HEK293 (cell line): ENCODE results near the gene TMEM205.

Experiments used
- CTCF ChIA-PET: fragments of 350-600 bp; formaldehyde crosslinking; extraction: SDS; loops from one replicate; lab custom pipeline; 2021; ENCODE audit warnings: antibody characterized with exemption; lab: Yijun Ruan, JAX
- POLR2A ChIA-PET: fragments of 300-600 bp; formaldehyde crosslinking; extraction: SDS; loops from one replicate; lab custom pipeline; 2020; ENCODE audit warnings: antibody characterized with exemption, inconsistent platforms; lab: Yijun Ruan, JAX
- H3K27ac ChIP-seq: fragments of 200-500 bp; sonication (Bioruptor generic); 2 replicates; pipeline ENCODE4 v1.5.1; 2014; ENCODE audit warnings: low read depth, low read length, control low read depth, inconsistent platforms; ENCODE audit errors: extremely low read depth
- H3K36me3 ChIP-seq, 2 experiments: fragments of 200-500 bp in 1 of 2; sonication (Bioruptor generic) in 1 of 2; 1 replicate in 1 of 2; 2 replicates in 1 of 2; pipeline ENCODE4 v1.5.1; 2014 to 2017; ENCODE audit warnings: inconsistent platforms in 2 of 2, low read length in 2 of 2; ENCODE audit not compliant: control insufficient read depth in 2 of 2, insufficient read depth in 1 of 2
- H3K4me1 ChIP-seq: fragments of 200-500 bp; sonication (Bioruptor generic); 2 replicates; pipeline ENCODE4 v1.5.1; 2014; ENCODE audit warnings: mild to moderate bottlenecking, low read length, inconsistent platforms; ENCODE audit not compliant: control insufficient read depth, insufficient read depth
- H3K4me3 ChIP-seq: 2 replicates; pipeline ENCODE4 v1.5.1; 2011; ENCODE audit warnings: low read depth, mild to moderate bottlenecking, control low read depth, low read length, moderate library complexity
- H3K9me3 ChIP-seq: fragments of 200-500 bp; sonication (Bioruptor generic); 2 replicates; pipeline ENCODE4 v1.5.1; 2014; ENCODE audit warnings: low read depth, low read length, inconsistent platforms; ENCODE audit not compliant: control insufficient read depth, insufficient read depth
- KLF16 ChIP-seq: fragments of 450-650 bp; formaldehyde crosslinking; IDR thresholded peaks from 2 replicates; pipeline ENCODE4 v1.5.1; 2017; ENCODE audit warnings: missing biosample characterization, missing genetic modification characterization
- SETDB1 ChIP-seq: IDR thresholded peaks from one replicate; pipeline ENCODE4 v1.6.1; 2017; ENCODE audit warnings: mild to moderate bottlenecking, low read length, moderate library complexity, mixed read lengths; ENCODE audit not compliant: insufficient read length
- ZNF169 ChIP-seq: fragments of 450-650 bp; formaldehyde crosslinking; IDR thresholded peaks from 2 replicates; pipeline ENCODE4 v1.5.1; 2016; ENCODE audit warnings: missing biosample characterization, missing genetic modification characterization
- ZNF280D ChIP-seq: fragments of 450-650 bp; formaldehyde crosslinking; IDR thresholded peaks from 2 replicates; pipeline ENCODE4 v1.5.1; 2016; ENCODE audit warnings: missing biosample characterization, missing genetic modification characterization
- ZNF292 ChIP-seq: fragments of 450-650 bp; formaldehyde crosslinking; IDR thresholded peaks from 2 replicates; pipeline ENCODE4 v1.5.1; 2016; ENCODE audit warnings: low read depth, missing biosample characterization, missing genetic modification characterization, borderline replicate concordance
- ZNF843 ChIP-seq: fragments of 450-650 bp; formaldehyde crosslinking; IDR thresholded peaks from 2 replicates; pipeline ENCODE4 v1.5.1; 2016; ENCODE audit warnings: missing biosample characterization, missing genetic modification characterization
- ZSCAN16 ChIP-seq: fragments of 450-650 bp; formaldehyde crosslinking; IDR thresholded peaks from 2 replicates; pipeline ENCODE4 v1.5.1; 2016; ENCODE audit warnings: missing biosample characterization, missing genetic modification characterization
- ZSCAN23 ChIP-seq: fragments of 450-650 bp; formaldehyde crosslinking; IDR thresholded peaks from 2 replicates; pipeline ENCODE4 v1.5.1; 2016; ENCODE audit warnings: missing biosample characterization, missing genetic modification characterization
- TF ChIP-seq, protein P1 (sequence below): fragments of 450-650 bp; formaldehyde crosslinking; IDR thresholded peaks from 2 replicates; pipeline ENCODE4 v1.5.0; 2017; ENCODE audit warnings: missing biosample characterization, missing genetic modification characterization, borderline replicate concordance
- TF ChIP-seq, protein P2 (sequence below): fragments of 450-650 bp; formaldehyde crosslinking; conservative IDR thresholded peaks from 2 replicates; pipeline ENCODE4 v1.5.1; 2016; ENCODE audit warnings: low read depth, missing biosample characterization, missing genetic modification characterization
- TF ChIP-seq, protein P3 (sequence below): fragments of 450-650 bp; formaldehyde crosslinking; IDR thresholded peaks from 2 replicates; pipeline ENCODE4 v1.5.1; 2016; ENCODE audit warnings: missing biosample characterization, missing genetic modification characterization
- TF ChIP-seq, protein P4 (sequence below): fragments of 450-650 bp; formaldehyde crosslinking; IDR thresholded peaks from 2 replicates; pipeline ENCODE4 v1.5.1; 2017; ENCODE audit warnings: missing biosample characterization, missing genetic modification characterization
- TF ChIP-seq, protein P5 (sequence below): IDR thresholded peaks from 2 replicates; pipeline ENCODE4 v1.6.1; 2011; ENCODE audit warnings: mild to moderate bottlenecking, low read depth, low read length, borderline replicate concordance
- TF ChIP-seq, protein P6 (sequence below): fragments of 450-650 bp; formaldehyde crosslinking; IDR thresholded peaks from 2 replicates; pipeline ENCODE4 v1.5.1; 2016; ENCODE audit warnings: missing biosample characterization, missing genetic modification characterization

The TMEM205 gene

DNA sequence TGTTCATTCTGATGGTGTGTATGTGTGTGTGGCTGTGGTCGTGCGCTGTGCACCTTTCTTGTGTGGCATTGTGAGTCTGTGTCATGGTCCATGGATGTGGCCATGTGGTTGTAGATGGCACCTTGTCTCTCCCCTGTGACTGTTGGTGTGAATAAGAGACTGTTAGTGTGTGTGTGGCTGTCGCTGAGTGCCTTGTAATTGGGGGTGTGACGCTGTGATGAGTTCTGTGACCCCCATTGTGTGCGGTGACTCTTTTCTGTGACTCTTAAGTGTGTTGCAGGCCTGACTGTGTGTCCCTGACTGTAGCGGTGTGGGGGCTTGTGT, 10.0 kb upstream of the TMEM205 start (continued):
- TF ChIP-seq, protein P1, sequence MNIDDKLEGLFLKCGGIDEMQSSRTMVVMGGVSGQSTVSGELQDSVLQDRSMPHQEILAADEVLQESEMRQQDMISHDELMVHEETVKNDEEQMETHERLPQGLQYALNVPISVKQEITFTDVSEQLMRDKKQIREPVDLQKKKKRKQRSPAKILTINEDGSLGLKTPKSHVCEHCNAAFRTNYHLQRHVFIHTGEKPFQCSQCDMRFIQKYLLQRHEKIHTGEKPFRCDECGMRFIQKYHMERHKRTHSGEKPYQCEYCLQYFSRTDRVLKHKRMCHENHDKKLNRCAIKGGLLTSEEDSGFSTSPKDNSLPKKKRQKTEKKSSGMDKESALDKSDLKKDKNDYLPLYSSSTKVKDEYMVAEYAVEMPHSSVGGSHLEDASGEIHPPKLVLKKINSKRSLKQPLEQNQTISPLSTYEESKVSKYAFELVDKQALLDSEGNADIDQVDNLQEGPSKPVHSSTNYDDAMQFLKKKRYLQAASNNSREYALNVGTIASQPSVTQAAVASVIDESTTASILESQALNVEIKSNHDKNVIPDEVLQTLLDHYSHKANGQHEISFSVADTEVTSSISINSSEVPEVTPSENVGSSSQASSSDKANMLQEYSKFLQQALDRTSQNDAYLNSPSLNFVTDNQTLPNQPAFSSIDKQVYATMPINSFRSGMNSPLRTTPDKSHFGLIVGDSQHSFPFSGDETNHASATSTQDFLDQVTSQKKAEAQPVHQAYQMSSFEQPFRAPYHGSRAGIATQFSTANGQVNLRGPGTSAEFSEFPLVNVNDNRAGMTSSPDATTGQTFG: no peak
- TF ChIP-seq ZSCAN16 (tag by site-specific recombination) (no peak), ZNF292 (tag by site-specific recombination) (no peak), ZNF169 (tag by site-specific recombination) (0 out of 2 replicates have a peak, but pooled peaks have one; percentile 14)

DNA sequence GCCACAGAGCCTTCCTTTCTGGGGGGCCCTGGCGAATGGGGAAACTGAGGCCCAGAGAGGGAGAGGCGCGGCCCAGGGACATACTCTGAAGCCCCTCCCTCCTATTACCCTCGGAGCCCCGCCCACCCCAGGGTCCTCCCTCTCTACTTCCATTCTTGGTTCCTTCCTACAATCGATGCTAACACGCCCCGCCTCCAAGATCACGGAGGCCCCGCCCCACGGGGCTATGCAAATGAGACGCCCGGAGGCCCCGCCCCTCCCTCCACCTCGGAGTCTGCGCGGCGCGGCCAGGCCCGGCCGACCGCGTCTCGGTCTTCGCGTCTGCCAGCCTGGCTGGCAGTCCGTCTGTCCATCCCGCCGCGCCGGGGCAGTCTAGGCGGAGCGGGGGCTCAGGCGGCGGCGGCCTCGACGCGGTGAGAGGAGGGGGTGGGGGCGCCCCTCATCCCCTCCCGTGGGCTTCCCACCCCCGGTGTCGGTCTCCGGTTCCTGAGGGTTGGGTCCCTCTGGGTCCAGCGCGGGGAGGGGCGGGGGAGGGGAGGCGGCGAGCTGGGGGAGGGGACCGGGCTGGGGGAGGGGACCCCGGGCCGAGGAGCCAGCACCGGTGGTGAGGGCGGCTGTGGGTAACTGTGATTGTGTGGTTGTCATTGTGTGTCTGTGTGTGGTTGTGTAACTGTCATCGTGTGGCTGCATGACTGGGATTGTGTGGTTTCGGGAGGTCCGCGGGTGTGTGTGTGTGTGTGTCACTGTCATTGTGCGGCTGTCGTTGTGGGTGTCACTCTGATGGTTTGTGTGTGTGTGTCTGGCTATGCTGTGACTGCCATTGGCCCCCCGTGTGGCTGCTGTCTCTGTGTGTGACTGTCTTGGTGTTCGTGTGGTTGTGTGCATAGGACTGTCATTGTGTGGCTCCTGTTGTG, 9.3 kb upstream of the TMEM205 start, which contains the start of gene PLPPR2:
Gene PLPPR2 (plus strand): TSS at position 273 of the 914 bp plus-strand sequence. CDS start 2,242 bp downstream, outside the sequence.
- Histone ChIP-seq H3K4me3 (peak within 1 kb of the TSS; percentile 49), H3K9me3 (no peaks in the 10 kb centered on the region), H3K36me3 (no peaks in the 10 kb centered on the region), H3K27ac (no peak within 1 kb of the TSS), H3K4me1 (no peaks in the 10 kb centered on the region; the same call in 1 of the 2 replicates)
- ChIA-PET CTCF (no interaction called here), POLR2A (interaction anchor here (1.4 kb wide), 1 partner anchor 19 kb away, joined by 4 read pairs; the partner anchor contains the start of gene SWSAP1)
- TF ChIP-seq ZSCAN23 (no peak), ZNF280D (tag by site-specific recombination) (no peak), SETDB1 (no peak), KLF16 (peak; percentile 72; the same call in 1 of the 2 replicates), ZNF843 (tag by site-specific recombination) (peak; percentile 46; the same call in 1 of the 2 replicates)
- TF ChIP-seq, protein P2, sequence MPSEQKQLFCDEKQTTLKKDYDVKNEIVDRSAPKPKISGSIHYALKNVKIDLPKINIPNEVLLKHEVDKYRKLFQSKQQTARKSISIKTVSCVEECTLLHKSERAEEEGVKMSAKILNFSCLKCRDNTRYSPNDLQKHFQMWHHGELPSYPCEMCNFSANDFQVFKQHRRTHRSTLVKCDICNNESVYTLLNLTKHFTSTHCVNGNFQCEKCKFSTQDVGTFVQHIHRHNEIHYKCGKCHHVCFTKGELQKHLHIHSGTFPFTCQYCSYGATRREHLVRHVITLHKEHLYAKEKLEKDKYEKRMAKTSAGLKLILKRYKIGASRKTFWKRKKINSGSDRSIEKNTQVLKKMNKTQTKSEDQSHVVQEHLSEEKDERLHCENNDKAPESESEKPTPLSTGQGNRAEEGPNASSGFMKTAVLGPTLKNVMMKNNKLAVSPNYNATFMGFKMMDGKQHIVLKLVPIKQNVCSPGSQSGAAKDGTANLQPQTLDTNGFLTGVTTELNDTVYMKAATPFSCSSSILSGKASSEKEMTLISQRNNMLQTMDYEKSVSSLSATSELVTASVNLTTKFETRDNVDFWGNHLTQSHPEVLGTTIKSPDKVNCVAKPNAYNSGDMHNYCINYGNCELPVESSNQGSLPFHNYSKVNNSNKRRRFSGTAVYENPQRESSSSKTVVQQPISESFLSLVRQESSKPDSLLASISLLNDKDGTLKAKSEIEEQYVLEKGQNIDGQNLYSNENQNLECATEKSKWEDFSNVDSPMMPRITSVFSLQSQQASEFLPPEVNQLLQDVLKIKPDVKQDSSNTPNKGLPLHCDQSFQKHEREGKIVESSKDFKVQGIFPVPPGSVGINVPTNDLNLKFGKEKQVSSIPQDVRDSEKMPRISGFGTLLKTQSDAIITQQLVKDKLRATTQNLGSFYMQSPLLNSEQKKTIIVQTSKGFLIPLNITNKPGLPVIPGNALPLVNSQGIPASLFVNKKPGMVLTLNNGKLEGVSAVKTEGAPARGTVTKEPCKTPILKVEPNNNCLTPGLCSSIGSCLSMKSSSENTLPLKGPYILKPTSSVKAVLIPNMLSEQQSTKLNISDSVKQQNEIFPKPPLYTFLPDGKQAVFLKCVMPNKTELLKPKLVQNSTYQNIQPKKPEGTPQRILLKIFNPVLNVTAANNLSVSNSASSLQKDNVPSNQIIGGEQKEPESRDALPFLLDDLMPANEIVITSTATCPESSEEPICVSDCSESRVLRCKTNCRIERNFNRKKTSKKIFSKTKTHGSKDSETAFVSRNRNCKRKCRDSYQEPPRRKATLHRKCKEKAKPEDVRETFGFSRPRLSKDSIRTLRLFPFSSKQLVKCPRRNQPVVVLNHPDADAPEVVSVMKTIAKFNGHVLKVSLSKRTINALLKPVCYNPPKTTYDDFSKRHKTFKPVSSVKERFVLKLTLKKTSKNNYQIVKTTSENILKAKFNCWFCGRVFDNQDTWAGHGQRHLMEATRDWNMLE (tag by site-specific recombination): no peak
- TF ChIP-seq, protein P3, sequence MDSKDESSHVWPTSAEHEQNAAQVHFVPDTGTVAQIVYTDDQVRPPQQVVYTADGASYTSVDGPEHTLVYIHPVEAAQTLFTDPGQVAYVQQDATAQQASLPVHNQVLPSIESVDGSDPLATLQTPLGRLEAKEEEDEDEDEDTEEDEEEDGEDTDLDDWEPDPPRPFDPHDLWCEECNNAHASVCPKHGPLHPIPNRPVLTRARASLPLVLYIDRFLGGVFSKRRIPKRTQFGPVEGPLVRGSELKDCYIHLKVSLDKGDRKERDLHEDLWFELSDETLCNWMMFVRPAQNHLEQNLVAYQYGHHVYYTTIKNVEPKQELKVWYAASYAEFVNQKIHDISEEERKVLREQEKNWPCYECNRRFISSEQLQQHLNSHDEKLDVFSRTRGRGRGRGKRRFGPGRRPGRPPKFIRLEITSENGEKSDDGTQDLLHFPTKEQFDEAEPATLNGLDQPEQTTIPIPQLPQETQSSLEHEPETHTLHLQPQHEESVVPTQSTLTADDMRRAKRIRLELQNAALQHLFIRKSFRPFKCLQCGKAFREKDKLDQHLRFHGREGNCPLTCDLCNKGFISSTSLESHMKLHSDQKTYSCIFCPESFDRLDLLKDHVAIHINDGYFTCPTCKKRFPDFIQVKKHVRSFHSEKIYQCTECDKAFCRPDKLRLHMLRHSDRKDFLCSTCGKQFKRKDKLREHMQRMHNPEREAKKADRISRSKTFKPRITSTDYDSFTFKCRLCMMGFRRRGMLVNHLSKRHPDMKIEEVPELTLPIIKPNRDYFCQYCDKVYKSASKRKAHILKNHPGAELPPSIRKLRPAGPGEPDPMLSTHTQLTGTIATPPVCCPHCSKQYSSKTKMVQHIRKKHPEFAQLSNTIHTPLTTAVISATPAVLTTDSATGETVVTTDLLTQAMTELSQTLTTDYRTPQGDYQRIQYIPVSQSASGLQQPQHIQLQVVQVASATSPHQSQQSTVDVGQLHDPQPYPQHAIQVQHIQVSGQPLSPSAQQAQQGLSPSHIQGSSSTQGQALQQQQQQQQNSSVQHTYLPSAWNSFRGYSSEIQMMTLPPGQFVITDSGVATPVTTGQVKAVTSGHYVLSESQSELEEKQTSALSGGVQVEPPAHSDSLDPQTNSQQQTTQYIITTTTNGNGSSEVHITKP (tag by site-specific recombination): peak; percentile 69
- TF ChIP-seq, protein P4, sequence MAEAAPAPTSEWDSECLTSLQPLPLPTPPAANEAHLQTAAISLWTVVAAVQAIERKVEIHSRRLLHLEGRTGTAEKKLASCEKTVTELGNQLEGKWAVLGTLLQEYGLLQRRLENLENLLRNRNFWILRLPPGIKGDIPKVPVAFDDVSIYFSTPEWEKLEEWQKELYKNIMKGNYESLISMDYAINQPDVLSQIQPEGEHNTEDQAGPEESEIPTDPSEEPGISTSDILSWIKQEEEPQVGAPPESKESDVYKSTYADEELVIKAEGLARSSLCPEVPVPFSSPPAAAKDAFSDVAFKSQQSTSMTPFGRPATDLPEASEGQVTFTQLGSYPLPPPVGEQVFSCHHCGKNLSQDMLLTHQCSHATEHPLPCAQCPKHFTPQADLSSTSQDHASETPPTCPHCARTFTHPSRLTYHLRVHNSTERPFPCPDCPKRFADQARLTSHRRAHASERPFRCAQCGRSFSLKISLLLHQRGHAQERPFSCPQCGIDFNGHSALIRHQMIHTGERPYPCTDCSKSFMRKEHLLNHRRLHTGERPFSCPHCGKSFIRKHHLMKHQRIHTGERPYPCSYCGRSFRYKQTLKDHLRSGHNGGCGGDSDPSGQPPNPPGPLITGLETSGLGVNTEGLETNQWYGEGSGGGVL (tag by site-specific recombination): peak; percentile 49
- TF ChIP-seq, protein P5, sequence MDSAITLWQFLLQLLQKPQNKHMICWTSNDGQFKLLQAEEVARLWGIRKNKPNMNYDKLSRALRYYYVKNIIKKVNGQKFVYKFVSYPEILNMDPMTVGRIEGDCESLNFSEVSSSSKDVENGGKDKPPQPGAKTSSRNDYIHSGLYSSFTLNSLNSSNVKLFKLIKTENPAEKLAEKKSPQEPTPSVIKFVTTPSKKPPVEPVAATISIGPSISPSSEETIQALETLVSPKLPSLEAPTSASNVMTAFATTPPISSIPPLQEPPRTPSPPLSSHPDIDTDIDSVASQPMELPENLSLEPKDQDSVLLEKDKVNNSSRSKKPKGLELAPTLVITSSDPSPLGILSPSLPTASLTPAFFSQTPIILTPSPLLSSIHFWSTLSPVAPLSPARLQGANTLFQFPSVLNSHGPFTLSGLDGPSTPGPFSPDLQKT: no peak
- TF ChIP-seq, protein P6, sequence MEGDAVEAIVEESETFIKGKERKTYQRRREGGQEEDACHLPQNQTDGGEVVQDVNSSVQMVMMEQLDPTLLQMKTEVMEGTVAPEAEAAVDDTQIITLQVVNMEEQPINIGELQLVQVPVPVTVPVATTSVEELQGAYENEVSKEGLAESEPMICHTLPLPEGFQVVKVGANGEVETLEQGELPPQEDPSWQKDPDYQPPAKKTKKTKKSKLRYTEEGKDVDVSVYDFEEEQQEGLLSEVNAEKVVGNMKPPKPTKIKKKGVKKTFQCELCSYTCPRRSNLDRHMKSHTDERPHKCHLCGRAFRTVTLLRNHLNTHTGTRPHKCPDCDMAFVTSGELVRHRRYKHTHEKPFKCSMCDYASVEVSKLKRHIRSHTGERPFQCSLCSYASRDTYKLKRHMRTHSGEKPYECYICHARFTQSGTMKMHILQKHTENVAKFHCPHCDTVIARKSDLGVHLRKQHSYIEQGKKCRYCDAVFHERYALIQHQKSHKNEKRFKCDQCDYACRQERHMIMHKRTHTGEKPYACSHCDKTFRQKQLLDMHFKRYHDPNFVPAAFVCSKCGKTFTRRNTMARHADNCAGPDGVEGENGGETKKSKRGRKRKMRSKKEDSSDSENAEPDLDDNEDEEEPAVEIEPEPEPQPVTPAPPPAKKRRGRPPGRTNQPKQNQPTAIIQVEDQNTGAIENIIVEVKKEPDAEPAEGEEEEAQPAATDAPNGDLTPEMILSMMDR: no peak
